ENCODE measurements around the gene KNCN.

Gene KNCN

DNA sequence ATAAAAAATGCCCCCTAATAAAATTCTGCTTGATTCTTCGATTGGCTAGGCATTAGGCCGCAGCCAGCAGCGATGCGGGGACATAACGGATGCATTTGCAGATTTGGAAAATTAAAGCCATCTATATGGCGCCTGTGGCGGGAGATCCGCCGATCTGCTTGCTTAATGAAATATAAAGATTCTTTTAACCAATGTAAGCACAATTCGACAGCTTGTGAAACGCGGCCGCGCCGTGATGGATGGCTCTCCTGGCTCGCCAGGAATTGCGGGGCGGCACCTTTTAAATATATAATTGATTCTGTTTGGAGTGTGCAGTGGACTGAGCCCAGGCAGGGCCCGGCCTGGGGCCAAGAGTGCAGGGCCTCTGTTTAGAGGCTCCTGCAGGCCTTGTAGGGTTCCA, 53.8 kb downstream of the KNCN start:
- no peak for DNase-seq (ENCODE audit: low read depth in 3 of 3)

- DNase-seq (ENCODE audit: low read depth in 3 of 3): no peak
Measured at GRCh38 chr1:46497020-46497419, 54.4 kb downstream of the KNCN start.

GRCh38 chr1:46496505-46496904, 54.9 kb downstream of the KNCN start:
- no peak for DNase-seq (ENCODE audit: low read depth in 3 of 3)

GRCh38 chr1:46495778-46496177, 55.7 kb downstream of the KNCN start:
- DNase-seq (ENCODE audit: low read depth in 3 of 3): no peak

Measured in stimulated activated CD4-positive, alpha-beta T cell treated with anti-CD3 and anti-CD28 coated beads, TNF-alpha, amount 100 ng/mL, for 24 hours (primary cell).